K562 (cell line): ENCODE data around the gene VAMP8. TPM values are rescaled to one million over a fixed set of nuclear protein-coding genes. Genes with fewer than 3 reads are reported as not detected.

ENCODE experiments used
- ATF1 ChIP-seq, 2 experiments: fragments of 450-650 bp in 1 of 2; IDR thresholded peaks; 2 replicates each; pipeline ENCODE4 v1.6.1; 2016; ENCODE audit warnings: missing compliant biosample characterization in 1 of 2, missing genetic modification characterization in 1 of 2
- CBX1 ChIP-seq: sonication (generic); IDR thresholded peaks from 2 replicates; pipeline ENCODE4 v1.6.1; 2016; ENCODE audit warnings: antibody characterized with exemption, low read depth, mild to moderate bottlenecking
- CHD1 ChIP-seq: fragments of 200-600 bp; sonication (generic); IDR thresholded peaks from one replicate; pipeline ENCODE4 v1.6.1; 2012; ENCODE audit warnings: mild to moderate bottlenecking, moderate library complexity, low read length, inconsistent platforms
- CHD2 ChIP-seq: IDR thresholded peaks from 2 replicates; pipeline ENCODE4 v1.6.1; 2011; ENCODE audit warnings: low read depth, low read length
- CREB3L1 ChIP-seq: fragments of 450-650 bp; IDR thresholded peaks from 2 replicates; pipeline ENCODE4 v1.6.1; 2014; ENCODE audit warnings: low read depth, mild to moderate bottlenecking, moderate library complexity, borderline replicate concordance
- DACH1 ChIP-seq: fragments of 450-650 bp; IDR thresholded peaks from 2 replicates; pipeline ENCODE4 v1.6.1; 2018; ENCODE audit not compliant: partially characterized antibody
- ESRRA ChIP-seq: fragments of 450-650 bp; IDR thresholded peaks from 2 replicates; pipeline ENCODE4 v1.6.1; 2014; ENCODE audit warnings: low read depth, mild to moderate bottlenecking, moderate library complexity, borderline replicate concordance
- FOXP1 ChIP-seq: sonication (generic); formaldehyde crosslinking; IDR thresholded peaks from 2 replicates; pipeline ENCODE4 v1.8.0; 2022; ENCODE audit warnings: mild to moderate bottlenecking, missing genetic modification reagents
- FUS ChIP-seq: fragments of 200-400 bp; formaldehyde crosslinking; optimal IDR thresholded peaks from 2 replicates; pipeline ENCODE3; 2017; ENCODE audit warnings: low read depth, low read length
- HMG20A ChIP-seq: fragments of 450-650 bp; formaldehyde crosslinking; conservative IDR thresholded peaks from 2 replicates; pipeline ENCODE4 v1.4.0; 2020; ENCODE audit warnings: mild to moderate bottlenecking, mixed read lengths
- MED1 ChIP-seq: sonication (generic); formaldehyde crosslinking; IDR thresholded peaks from 2 replicates; pipeline ENCODE4 v1.8.1; 2023; ENCODE audit warnings: missing genetic modification reagents, borderline replicate concordance
- NBN ChIP-seq: fragments of 450-650 bp; IDR thresholded peaks from 2 replicates; pipeline ENCODE4 v1.6.1; 2016; ENCODE audit warnings: low read depth, mild to moderate bottlenecking
- NFE2L1 ChIP-seq: fragments of 450-650 bp; IDR thresholded peaks from 2 replicates; pipeline ENCODE4 v1.6.1; 2016; ENCODE audit warnings: missing genetic modification characterization, low read depth, mild to moderate bottlenecking, missing compliant biosample characterization, moderate library complexity, borderline replicate concordance
- PML ChIP-seq: IDR thresholded peaks from 2 replicates; pipeline ENCODE4 v1.6.1; 2012; ENCODE audit warnings: low read length, inconsistent platforms
- RBFOX2 ChIP-seq: fragments of 200-400 bp; formaldehyde crosslinking; IDR thresholded peaks from 2 replicates; pipeline ENCODE4 v1.6.1; 2017; ENCODE audit warnings: low read depth, mild to moderate bottlenecking, low read length, moderate library complexity
- SIX5 ChIP-seq, 2 experiments: IDR thresholded peaks; 2 replicates each; pipeline ENCODE4 v1.6.1; 2011; ENCODE audit warnings: low read length in 2 of 2, borderline replicate concordance in 1 of 2, low read depth in 1 of 2, mild to moderate bottlenecking in 1 of 2, moderate library complexity in 1 of 2; ENCODE audit not compliant: insufficient read depth in 1 of 2
- SMARCA5 ChIP-seq: fragments of 450-650 bp; IDR thresholded peaks from 2 replicates; pipeline ENCODE4 v1.6.1; 2016
- TAF9B ChIP-seq: fragments of 450-650 bp; IDR thresholded peaks from 2 replicates; pipeline ENCODE4 v1.6.1; 2018; ENCODE audit warnings: mild to moderate bottlenecking; ENCODE audit not compliant: partially characterized antibody
- TSC22D4 ChIP-seq: fragments of 450-650 bp; IDR thresholded peaks from 2 replicates; pipeline ENCODE4 v1.6.1; 2016; ENCODE audit warnings: missing genetic modification characterization, missing biosample characterization, control low read depth
- ZNF551 ChIP-seq: fragments of 250-450 bp; sonication (Bioruptor Pico); IDR thresholded peaks from 2 replicates; pipeline ENCODE4 v1.5.0; 2021; ENCODE audit warnings: mild to moderate bottlenecking, moderate library complexity
- ZNF57 ChIP-seq: fragments of 450-650 bp; formaldehyde crosslinking; IDR thresholded peaks from 2 replicates; pipeline ENCODE4 v1.4.0; 2020; ENCODE audit warnings: mild to moderate bottlenecking, moderate library complexity
- polyA plus RNA-seq, 8 experiments: library from polyadenylated mRNA; depleted of rRNA in 4 of 8; stranded (reverse) in 5 of 8; unstranded in 3 of 8; fragments of >200 nt; fragmentation: Nextera tagmentation in 2 of 8; fragmentation: Illumina TruSeq in 1 of 8; extraction: Ambion mirVana in 2 of 8; extraction: Trizol in 1 of 8; gene quantifications; 2 replicates each; pipeline versions ENCODE4 v1.2.1 to v1.2.3, GENCODE V29; 2011 to 2014; ENCODE audit warnings: inconsistent platforms in 1 of 8, missing spikeins in 1 of 8
- total RNA-seq, 7 experiments: library from RNA; depleted of rRNA in 6 of 7; stranded (reverse); fragments of >200 nt in 6 of 7; fragmentation: Illumina TruSeq in 2 of 7; extraction: Trizol in 2 of 7; gene quantifications; 2 replicates each; pipeline versions ENCODE4 v1.2.1 to v1.2.3, GENCODE V29; 2011 to 2021; ENCODE audit warnings: low replicate concordance in 1 of 7
- TF ChIP-seq, protein P1 (sequence below): fragments of 450-650 bp; formaldehyde crosslinking; IDR thresholded peaks from 2 replicates; pipeline ENCODE4 v1.4.0; 2020; ENCODE audit warnings: mild to moderate bottlenecking, moderate library complexity
- TF ChIP-seq, protein P2 (sequence below): fragments of 450-650 bp; IDR thresholded peaks from 2 replicates; pipeline ENCODE4 v1.6.1; 2016; ENCODE audit warnings: missing biosample characterization, missing genetic modification characterization
- TF ChIP-seq, protein P3 (sequence below): sonication (generic); formaldehyde crosslinking; IDR thresholded peaks from 2 replicates; pipeline ENCODE4 v1.8.1; 2023; ENCODE audit warnings: mild to moderate bottlenecking, missing genetic modification reagents, moderate library complexity

The VAMP8 gene
- total and polyA plus RNA-seq, 9 of the 15 experiments (the other 6 are each of a cell fraction or from before 2014, with no cell fraction given), result 107 to 571 (median 248) TPM

- TF ChIP-seq, protein P1, sequence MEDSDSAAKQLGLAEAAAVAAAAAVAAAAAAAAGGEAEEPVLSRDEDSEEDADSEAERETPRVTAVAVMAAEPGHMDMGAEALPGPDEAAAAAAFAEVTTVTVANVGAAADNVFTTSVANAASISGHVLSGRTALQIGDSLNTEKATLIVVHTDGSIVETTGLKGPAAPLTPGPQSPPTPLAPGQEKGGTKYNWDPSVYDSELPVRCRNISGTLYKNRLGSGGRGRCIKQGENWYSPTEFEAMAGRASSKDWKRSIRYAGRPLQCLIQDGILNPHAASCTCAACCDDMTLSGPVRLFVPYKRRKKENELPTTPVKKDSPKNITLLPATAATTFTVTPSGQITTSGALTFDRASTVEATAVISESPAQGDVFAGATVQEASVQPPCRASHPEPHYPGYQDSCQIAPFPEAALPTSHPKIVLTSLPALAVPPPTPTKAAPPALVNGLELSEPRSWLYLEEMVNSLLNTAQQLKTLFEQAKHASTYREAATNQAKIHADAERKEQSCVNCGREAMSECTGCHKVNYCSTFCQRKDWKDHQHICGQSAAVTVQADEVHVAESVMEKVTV (CRISPR knock-in tag), result no peak
- TF ChIP-seq HMG20A (CRISPR knock-in tag) (no peak), TSC22D4 (tag) (no peak), FOXP1 (CRISPR knock-in tag) (no peak), CBX1 (peak; percentile 66; the same call in 1 of the 2 replicates), RBFOX2 (peak; percentile 97), NBN (no peak), SIX5 (IDR thresholded peaks at IDR 0.05; ENCODE audit: borderline replicate concordance in 1 of 2, insufficient read depth in 1 of 2, low read depth in 1 of 2, low read length in 2 of 2) (no peak), SMARCA5 (no peak), ATF1 (CRISPR knock-in tag; IDR thresholded peaks at IDR 0.05) (no peak), ATF1 (tag; IDR thresholded peaks at IDR 0.05) (peak; percentile 45), NFE2L1 (tag) (no peak), MED1 (CRISPR knock-in tag) (no peak), DACH1 (no peak), ZNF57 (CRISPR knock-in tag) (no peak), PML (peak; percentile 81), ESRRA (peak; percentile 41; the same call in 1 of the 2 replicates), FUS (peak; percentile 24), TAF9B (peak; percentile 80), ZNF551 (CRISPR knock-in tag) (no peak), CREB3L1 (peak; percentile 20; the same call in 1 of the 2 replicates), CHD1 (peak; percentile 61), CHD2 (no peak)
- TF ChIP-seq, protein P2, sequence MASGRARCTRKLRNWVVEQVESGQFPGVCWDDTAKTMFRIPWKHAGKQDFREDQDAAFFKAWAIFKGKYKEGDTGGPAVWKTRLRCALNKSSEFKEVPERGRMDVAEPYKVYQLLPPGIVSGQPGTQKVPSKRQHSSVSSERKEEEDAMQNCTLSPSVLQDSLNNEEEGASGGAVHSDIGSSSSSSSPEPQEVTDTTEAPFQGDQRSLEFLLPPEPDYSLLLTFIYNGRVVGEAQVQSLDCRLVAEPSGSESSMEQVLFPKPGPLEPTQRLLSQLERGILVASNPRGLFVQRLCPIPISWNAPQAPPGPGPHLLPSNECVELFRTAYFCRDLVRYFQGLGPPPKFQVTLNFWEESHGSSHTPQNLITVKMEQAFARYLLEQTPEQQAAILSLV (tag), result no peak
- TF ChIP-seq, protein P3, sequence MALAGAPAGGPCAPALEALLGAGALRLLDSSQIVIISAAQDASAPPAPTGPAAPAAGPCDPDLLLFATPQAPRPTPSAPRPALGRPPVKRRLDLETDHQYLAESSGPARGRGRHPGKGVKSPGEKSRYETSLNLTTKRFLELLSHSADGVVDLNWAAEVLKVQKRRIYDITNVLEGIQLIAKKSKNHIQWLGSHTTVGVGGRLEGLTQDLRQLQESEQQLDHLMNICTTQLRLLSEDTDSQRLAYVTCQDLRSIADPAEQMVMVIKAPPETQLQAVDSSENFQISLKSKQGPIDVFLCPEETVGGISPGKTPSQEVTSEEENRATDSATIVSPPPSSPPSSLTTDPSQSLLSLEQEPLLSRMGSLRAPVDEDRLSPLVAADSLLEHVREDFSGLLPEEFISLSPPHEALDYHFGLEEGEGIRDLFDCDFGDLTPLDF, result no peak
These were observed 34.6 kb downstream of the VAMP8 start, which contains the start of gene C2orf68 (continued) for GRCh38 chr2:85611705-85612587.
